Stimulated activated naive CD8-positive, alpha-beta T cell treated with anti-CD3 and anti-CD28 coated beads, Interleukin-15, amount 100 ng/mL, for 72 hours (primary cell): ENCODE data around the gene HLCS.

ENCODE experiments used
- ATAC-seq: fragments of 150-1000 bp; cut with Tn5 transposase; 2 replicates; pipeline ENCODE4 v1.10.0; 2021; ENCODE audit warnings: mild to moderate bottlenecking, moderate library complexity
- DNase-seq, 2 donors: peaks; one replicate each; pipeline ENCODE4 v3.0.0; 2021 to 2022
- H3K27ac Mint-ChIP-seq, 2 donors: one replicate each; pipeline ENCODE4 v1.8.0; 2022; ENCODE audit warnings: mild to moderate bottlenecking in 2 of 2, mixed read lengths in 2 of 2, moderate library complexity in 2 of 2
- H3K27me3 Mint-ChIP-seq: one replicate; pipeline ENCODE4 v1.8.0; 2022; ENCODE audit warnings: mixed read lengths
- H3K4me1 Mint-ChIP-seq: one replicate; pipeline ENCODE4 v1.8.0; 2022; ENCODE audit warnings: mild to moderate bottlenecking, mixed read lengths
- H3K4me3 Mint-ChIP-seq, 2 donors: one replicate each; pipeline ENCODE4 v1.8.0; 2022; ENCODE audit warnings: mild to moderate bottlenecking in 2 of 2, mixed read lengths in 2 of 2, moderate library complexity in 1 of 2
- H3K9me3 Mint-ChIP-seq, 2 donors: one replicate each; pipeline ENCODE4 v1.8.0; 2022; ENCODE audit warnings: mixed read lengths in 2 of 2

HLCS gene

DNA sequence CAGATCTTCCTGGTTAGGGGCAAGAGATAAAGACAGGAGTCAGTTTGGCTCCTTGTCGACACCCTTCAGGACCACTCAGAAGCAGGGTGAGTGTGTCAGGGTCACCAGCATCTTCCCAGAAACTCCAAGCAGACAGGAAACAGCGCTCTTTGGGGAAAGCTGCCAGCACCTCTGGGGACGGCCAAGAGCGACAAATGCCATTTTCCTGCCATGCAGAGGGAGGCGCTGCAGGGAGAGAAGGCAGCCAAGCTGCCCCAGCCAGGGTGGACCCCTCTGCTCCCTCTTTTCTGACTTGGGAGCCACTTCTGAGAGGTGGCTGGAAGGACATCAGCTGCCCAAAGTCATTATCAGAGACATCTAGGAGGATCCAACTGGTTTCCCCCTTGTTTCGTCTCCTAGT, 238.6 kb downstream of the HLCS start:
- Mint-ChIP-seq H3K27me3 (peaks cover 25% of the 10 kb centered on the region), H3K4me3 (no peak overlapping the region)
- ATAC-seq, result no peak

GRCh38 chr21:36725793-36726386, 240.6 kb downstream of the HLCS start:
- Mint-ChIP-seq H3K4me3 (no peak overlapping the region), H3K27me3 (peaks cover 30% of the 10 kb centered on the region), H3K4me1 (no peaks in the 10 kb centered on the region), H3K9me3 (no peaks in the 10 kb centered on the region), H3K27ac (peak overlapping the region in 1 of 2 donors; percentile 19)
- ATAC-seq (no peak), DNase-seq (no peak)

More for the DNA sequence above, 238.6 kb downstream of the HLCS start:
- H3K27ac Mint-ChIP-seq, result peak overlapping the region in 1 of 2 donors; percentile 83
- no peaks in the 10 kb centered on the region for H3K4me1 Mint-ChIP-seq
- no peak for DNase-seq
- no peaks in the 10 kb centered on the region for H3K9me3 Mint-ChIP-seq

GRCh38 chr21:36724660-36725059, 241.8 kb downstream of the HLCS start:
- ATAC-seq (no peak), DNase-seq (no peak)
- Mint-ChIP-seq H3K27me3 (peaks cover 34% of the 10 kb centered on the region), H3K9me3 (no peaks in the 10 kb centered on the region), H3K4me3 (no peak overlapping the region), H3K27ac (no peak overlapping the region), H3K4me1 (no peaks in the 10 kb centered on the region)

DNA sequence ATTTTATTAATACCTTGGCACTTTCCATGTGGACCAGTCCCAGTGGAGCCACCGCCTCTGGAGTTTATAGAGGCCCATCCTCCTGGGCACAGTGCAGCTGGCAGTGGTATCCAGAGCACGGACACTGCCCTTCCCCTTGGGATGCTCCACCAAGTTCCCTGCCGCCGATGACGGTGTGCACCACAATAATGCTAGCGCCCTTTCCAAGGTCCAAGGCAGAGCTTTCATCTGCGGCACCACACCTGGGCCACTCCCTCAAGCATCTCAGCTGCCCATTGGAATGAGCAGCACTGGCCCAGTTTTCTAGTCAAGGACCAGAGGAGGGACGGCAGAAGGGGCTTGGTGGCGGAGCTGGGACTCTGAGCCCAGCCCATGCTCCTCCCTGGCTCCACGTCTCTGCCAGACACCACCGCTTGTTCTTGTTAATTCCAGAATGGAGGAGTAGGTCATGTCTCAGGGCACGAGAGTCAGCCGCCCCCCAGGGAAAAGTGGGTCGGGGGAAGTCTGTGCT, 243.0 kb downstream of the HLCS start:
- H3K9me3 Mint-ChIP-seq, result no peaks in the 10 kb centered on the region
- ATAC-seq (no peak), DNase-seq (no peak)
- H3K4me1 Mint-ChIP-seq, result no peaks in the 10 kb centered on the region
- no peak overlapping the region for H3K27ac Mint-ChIP-seq
- peaks cover 42% of the 10 kb centered on the region for H3K27me3 Mint-ChIP-seq
- no peak overlapping the region for H3K4me3 Mint-ChIP-seq

- H3K9me3 Mint-ChIP-seq, result no peaks in the 10 kb centered on the region
- no peak overlapping the region for H3K4me3 Mint-ChIP-seq
- DNase-seq, result no peak
- no peak overlapping the region for H3K27ac Mint-ChIP-seq
- peaks cover 45% of the 10 kb centered on the region for H3K27me3 Mint-ChIP-seq
- ATAC-seq, result no peak
- H3K4me1 Mint-ChIP-seq, result no peaks in the 10 kb centered on the region
These were observed 243.8 kb downstream of the HLCS start for GRCh38 chr21:36722370-36723368.

GRCh38 chr21:36721817-36722216, 244.7 kb downstream of the HLCS start:
- no peak overlapping the region for H3K4me3 Mint-ChIP-seq
- no peak for ATAC-seq
- H3K9me3 Mint-ChIP-seq, result no peaks in the 10 kb centered on the region
- H3K27me3 Mint-ChIP-seq, result peaks cover 46% of the 10 kb centered on the region
- no peak for DNase-seq
- no peaks in the 10 kb centered on the region for H3K4me1 Mint-ChIP-seq
- H3K27ac Mint-ChIP-seq, result no peak overlapping the region

DNA sequence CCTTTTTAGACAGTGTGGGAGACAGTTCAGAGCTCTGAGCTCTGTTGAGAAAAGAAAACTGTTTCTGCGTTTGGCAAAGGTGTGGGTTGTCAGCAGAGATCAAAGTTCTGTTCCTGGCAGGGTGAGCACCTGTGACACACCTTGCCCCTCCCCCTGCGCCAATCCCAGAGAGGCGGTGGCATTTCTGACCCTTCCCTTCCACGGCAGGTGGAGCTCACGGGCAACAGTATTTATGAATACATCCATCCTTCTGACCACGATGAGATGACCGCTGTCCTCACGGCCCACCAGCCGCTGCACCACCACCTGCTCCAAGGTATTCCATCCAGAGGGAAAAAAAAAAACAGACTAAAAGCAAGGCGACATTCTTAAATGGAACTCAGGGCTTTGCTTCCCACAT, 246.9 kb downstream of the HLCS start:
- no peak overlapping the region for H3K4me3 Mint-ChIP-seq

DNA sequence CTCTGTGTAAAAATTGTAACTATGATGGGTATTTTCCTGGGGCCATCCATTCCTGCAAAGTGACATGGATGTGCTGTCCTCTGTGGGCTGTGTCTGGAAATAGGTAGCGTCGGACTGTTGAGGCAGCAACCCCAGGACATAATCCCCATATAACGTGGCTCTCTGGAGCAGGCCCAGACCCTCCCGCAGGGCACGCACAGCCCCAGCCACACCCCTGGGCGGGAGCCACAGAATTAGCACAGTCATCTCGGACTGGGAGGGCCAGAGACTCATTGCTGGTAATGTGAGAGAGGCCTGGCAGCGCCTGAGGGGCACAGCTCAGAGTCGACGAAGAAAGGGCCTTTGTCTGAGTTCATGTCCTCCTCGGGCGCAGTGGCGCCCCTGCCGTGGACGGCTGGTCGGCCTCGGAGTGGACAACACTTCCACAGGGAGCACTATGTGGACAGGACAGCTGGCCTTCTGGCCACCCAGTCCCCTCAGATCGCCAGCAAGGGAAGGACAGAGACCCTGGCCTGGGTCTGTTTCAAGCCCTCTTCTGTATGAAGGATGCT, 247.4 kb downstream of the HLCS start:
- Mint-ChIP-seq H3K9me3 (no peaks in the 10 kb centered on the region), H3K4me3 (no peak overlapping the region), H3K27ac (no peak overlapping the region), H3K4me1 (no peaks in the 10 kb centered on the region), H3K27me3 (peaks cover 69% of the 10 kb centered on the region)
- DNase-seq, result no peak
- no peak for ATAC-seq

More for the DNA sequence above, 246.9 kb downstream of the HLCS start:
- Mint-ChIP-seq H3K9me3 (no peaks in the 10 kb centered on the region), H3K4me1 (no peaks in the 10 kb centered on the region), H3K27me3 (peaks cover 63% of the 10 kb centered on the region), H3K27ac (no peak overlapping the region)
- DNase-seq, result no peak
- ATAC-seq, result no peak

DNA sequence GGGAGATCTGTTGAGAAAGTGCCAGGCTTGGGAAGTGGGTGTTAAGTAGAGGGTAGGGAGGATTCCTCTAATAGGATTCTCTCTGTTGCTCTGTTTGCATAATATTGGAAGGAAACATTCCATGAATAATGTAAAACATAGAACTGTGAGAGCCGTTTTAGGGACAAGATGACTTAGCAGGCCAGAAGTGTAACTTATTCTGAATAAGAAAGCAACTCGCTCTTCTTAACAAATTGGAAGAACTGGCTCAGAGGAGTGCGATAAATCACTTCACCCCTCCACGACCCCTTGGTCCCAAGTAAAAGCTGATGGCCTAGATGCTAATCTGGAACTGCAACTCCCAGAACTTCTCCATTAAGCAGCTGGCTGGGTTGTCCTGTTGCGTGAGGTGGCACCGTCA, 248.5 kb downstream of the HLCS start:
- Mint-ChIP-seq H3K27ac (no peak overlapping the region), H3K4me1 (no peaks in the 10 kb centered on the region), H3K4me3 (no peak overlapping the region), H3K27me3 (peaks cover 73% of the 10 kb centered on the region), H3K9me3 (no peaks in the 10 kb centered on the region)
- DNase-seq (no peak), ATAC-seq (no peak)

- Mint-ChIP-seq H3K9me3 (no peaks in the 10 kb centered on the region), H3K27ac (no peak overlapping the region), H3K4me3 (no peak overlapping the region), H3K27me3 (peaks cover 76% of the 10 kb centered on the region), H3K4me1 (no peaks in the 10 kb centered on the region)
- DNase-seq (no peak), ATAC-seq (no peak)
These were observed 249.6 kb downstream of the HLCS start for GRCh38 chr21:36716836-36717235.

DNA sequence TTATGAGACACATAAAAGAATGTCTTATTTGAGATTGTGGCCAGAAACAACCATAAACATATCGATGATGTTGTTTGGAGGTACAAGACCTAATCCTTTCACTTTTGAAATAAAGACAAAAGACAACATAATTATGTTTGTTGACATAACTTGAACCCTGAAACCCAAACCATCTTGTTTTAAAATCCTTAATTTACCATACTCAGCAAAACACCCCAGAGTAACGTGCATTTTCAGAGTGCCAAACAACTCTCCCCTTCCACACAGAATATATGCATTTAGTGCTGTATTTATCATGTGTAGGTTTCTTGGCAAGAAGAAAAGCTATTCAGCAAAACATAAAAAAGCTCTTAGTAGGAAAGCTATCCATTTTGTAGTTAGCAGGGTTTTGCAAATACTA, 250.1 kb downstream of the HLCS start:
- ATAC-seq (no peak), DNase-seq (no peak)
- H3K27me3 Mint-ChIP-seq, result peaks cover 77% of the 10 kb centered on the region
- H3K4me1 Mint-ChIP-seq, result no peaks in the 10 kb centered on the region
- H3K27ac Mint-ChIP-seq, result no peak overlapping the region
- H3K4me3 Mint-ChIP-seq, result no peak overlapping the region
- no peaks in the 10 kb centered on the region for H3K9me3 Mint-ChIP-seq

- Mint-ChIP-seq H3K27ac (no peak overlapping the region), H3K4me3 (no peak overlapping the region), H3K9me3 (no peaks in the 10 kb centered on the region), H3K27me3 (peaks cover 82% of the 10 kb centered on the region), H3K4me1 (peaks cover 12% of the 10 kb centered on the region)
- DNase-seq (no peak), ATAC-seq (no peak)
These were observed 252.7 kb downstream of the HLCS start for GRCh38 chr21:36713746-36714145.

DNA sequence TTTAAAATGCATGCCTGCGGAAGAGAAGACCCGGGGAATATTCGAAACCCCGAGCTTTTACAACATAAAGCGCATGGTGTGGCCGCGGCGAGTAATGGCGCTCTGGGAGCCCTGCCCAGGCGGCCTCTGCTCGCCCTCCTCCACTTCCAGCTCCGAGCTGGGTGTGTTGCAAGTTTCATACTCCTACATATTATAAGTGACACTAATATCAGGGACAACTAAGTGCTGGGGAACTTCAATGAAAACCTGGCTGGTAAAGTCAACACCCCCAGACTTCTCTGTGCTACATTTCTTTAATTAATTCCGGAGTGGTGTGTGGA, 255.8 kb downstream of the HLCS start:
- ATAC-seq (no peak), DNase-seq (peak in 1 of 2 donors; percentile 4)
- H3K27me3 Mint-ChIP-seq, result peaks cover 94% of the 10 kb centered on the region
- no peaks in the 10 kb centered on the region for H3K9me3 Mint-ChIP-seq
- no peak overlapping the region for H3K27ac Mint-ChIP-seq
- H3K4me3 Mint-ChIP-seq, result no peak overlapping the region
- peaks cover 39% of the 10 kb centered on the region for H3K4me1 Mint-ChIP-seq

DNA sequence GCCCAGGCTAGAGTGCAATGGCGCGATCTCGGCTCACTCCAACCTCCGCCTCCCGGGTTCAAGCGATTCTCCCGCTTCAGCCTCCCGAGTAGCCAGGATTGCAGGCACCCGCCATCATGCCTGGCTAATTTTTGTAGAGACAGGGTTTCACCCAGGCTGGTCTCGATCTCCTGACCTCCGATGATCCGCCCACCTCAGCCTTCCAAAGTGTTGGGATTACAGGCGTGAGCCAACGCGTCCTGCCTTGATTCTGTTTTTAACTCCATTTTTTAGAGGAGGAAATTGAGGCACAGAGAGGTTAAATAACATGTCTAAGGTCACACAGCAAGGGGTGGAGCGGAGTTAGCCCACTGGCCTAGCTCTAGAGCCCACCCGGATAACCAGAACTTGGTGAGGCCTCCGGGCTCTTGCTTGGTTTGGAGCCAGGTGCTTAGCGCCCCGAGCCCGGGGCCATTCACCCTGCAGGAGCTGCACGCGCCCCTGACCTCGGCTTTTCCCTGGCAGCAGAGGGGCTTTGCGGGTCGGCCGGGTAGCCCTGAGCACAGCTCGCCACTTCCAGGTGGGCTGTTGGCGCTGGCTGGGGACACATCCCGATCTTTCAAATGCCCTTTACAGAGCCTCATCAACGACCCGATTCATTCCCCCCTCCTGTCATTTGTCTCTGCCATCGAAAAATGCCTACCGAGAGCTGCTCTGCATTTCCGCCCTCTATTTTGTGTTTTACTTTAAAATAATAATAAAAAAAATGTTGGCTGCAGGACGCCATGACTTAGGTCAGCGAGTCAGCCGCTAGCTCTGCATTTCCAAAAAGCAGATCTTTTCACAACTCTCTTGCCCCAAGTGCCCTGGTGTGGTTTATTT, 256.4 kb downstream of the HLCS start:
- no peaks in the 10 kb centered on the region for H3K9me3 Mint-ChIP-seq
- ATAC-seq (no peak), DNase-seq (peak in 1 of 2 donors; percentile 1)
- H3K27me3 Mint-ChIP-seq, result peaks cover 98% of the 10 kb centered on the region
- peaks cover 45% of the 10 kb centered on the region for H3K4me1 Mint-ChIP-seq
- peak overlapping the region; percentile 15 to 48 for H3K4me3 Mint-ChIP-seq
- H3K27ac Mint-ChIP-seq, result peak overlapping the region in 1 of 2 donors; percentile 34
